Endothelial cell of umbilical vein (primary cell): Measurements from ENCODE around the gene SLCO2B1. TPM values are rescaled to one million over a fixed set of nuclear protein-coding genes. Genes with fewer than 3 reads are reported as not detected.

Source experiments
- BruUV-seq: library from RNA; stranded (reverse); fragments of 400-500 nt; replicated peaks from 2 replicates; lab custom pipeline; 2021; lab: Mats Ljungman, UMichigan
- CTCF ChIA-PET: fragments of 300-600, 350-600 bp; sonication (Branson Sonifier 250); formaldehyde crosslinking; loops from one replicate; lab custom pipeline; 2021; ENCODE audit warnings: antibody characterized with exemption, inconsistent platforms; lab: Charles Lee
- POLR2A ChIA-PET: fragments of 300-600, 350-600 bp; sonication (Branson Sonifier 250); formaldehyde crosslinking; loops from one replicate; lab custom pipeline; 2021; ENCODE audit warnings: antibody characterized with exemption, inconsistent platforms; lab: Charles Lee
- DNase-seq: peaks from one replicate; pipeline ENCODE4 v3.0.0-alpha.2; 2011; ENCODE audit warnings: low read depth, low spot score
- FAIRE-seq: peaks from 2 replicates; lab custom pipeline; 2011; peaks lifted over from hg19 to GRCh38; lab: Jason Lieb, UNC
- H2AFZ ChIP-seq: 2 replicates; pipeline ENCODE4 v1.6.0; 2012; ENCODE audit warnings: low read depth, low read length, control low read depth, inconsistent platforms
- H3K27ac ChIP-seq: 2 replicates; pipeline ENCODE4 v1.5.1; 2011; ENCODE audit warnings: low read depth, mild to moderate bottlenecking, control low read depth, low read length, moderate library complexity; ENCODE audit not compliant: insufficient read depth
- H3K27me3 ChIP-seq, 2 experiments: 2 replicates each; pipeline versions ENCODE4 v1.6.0 to v1.6.1; 2011; ENCODE audit warnings: low read length in 2 of 2, mixed read lengths in 1 of 2; ENCODE audit not compliant: control insufficient read depth in 2 of 2, insufficient read depth in 2 of 2
- H3K36me3 ChIP-seq, 2 experiments: 2 replicates in 1 of 2; 3 replicates in 1 of 2; pipeline ENCODE4 v1.5.1; 2011; ENCODE audit warnings: low read length in 2 of 2, mild to moderate bottlenecking in 1 of 2, moderate library complexity in 1 of 2; ENCODE audit not compliant: control insufficient read depth in 2 of 2, insufficient read depth in 2 of 2; ENCODE audit errors: extremely low read depth in 1 of 2
- H3K4me1 ChIP-seq: 3 replicates; pipeline ENCODE4 v1.5.1; 2011; ENCODE audit warnings: mild to moderate bottlenecking, low read length; ENCODE audit not compliant: control insufficient read depth, insufficient read depth; ENCODE audit errors: extremely low read depth
- H3K4me2 ChIP-seq: 2 replicates; pipeline ENCODE4 v1.6.1; 2011; ENCODE audit warnings: low read length, control low read depth, mixed read lengths; ENCODE audit not compliant: insufficient read depth
- H3K4me3 ChIP-seq, 3 experiments: fragments of 200-600 bp in 1 of 3; sonication (generic), shearing (Covaris generic) in 1 of 3; replicated peaks in 1 of 3; 2 replicates each; pipeline ENCODE4 v1.5.1; 2011 to 2016; ENCODE audit warnings: control low read depth in 3 of 3, low read length in 3 of 3, mild to moderate bottlenecking in 2 of 3, inconsistent platforms in 1 of 3, low read depth in 1 of 3, moderate library complexity in 1 of 3; ENCODE audit not compliant: insufficient read depth in 1 of 3
- H3K79me2 ChIP-seq: 2 replicates; pipeline ENCODE4 v1.6.0; 2012; ENCODE audit warnings: low read length, inconsistent platforms; ENCODE audit not compliant: control insufficient read depth, insufficient read depth
- H3K9ac ChIP-seq: replicated peaks from 2 replicates; pipeline ENCODE3; 2011; ENCODE audit warnings: low read length, control low read depth; ENCODE audit not compliant: insufficient read depth; ENCODE audit errors: extremely low read depth
- H3K9me1 ChIP-seq: replicated peaks from 3 replicates; pipeline ENCODE4 v1.6.0; 2011; ENCODE audit warnings: mild to moderate bottlenecking, low read length; ENCODE audit not compliant: control insufficient read depth, insufficient read depth; ENCODE audit errors: extremely low read depth
- H3K9me3 ChIP-seq: replicated peaks from 2 replicates; pipeline ENCODE4 v1.5.1; 2012; ENCODE audit warnings: low read length, inconsistent platforms; ENCODE audit not compliant: control insufficient read depth, insufficient read depth
- H4K20me1 ChIP-seq: replicated peaks from 2 replicates; pipeline ENCODE3; 2011; ENCODE audit warnings: mild to moderate bottlenecking, low read length; ENCODE audit not compliant: control insufficient read depth, insufficient read depth; ENCODE audit errors: extremely low read depth
- EZH2 ChIP-seq: IDR thresholded peaks from 2 replicates; pipeline ENCODE4 v1.6.1; 2012; ENCODE audit warnings: borderline replicate concordance, low read depth, mild to moderate bottlenecking, moderate library complexity, low read length, inconsistent platforms; ENCODE audit not compliant: severe bottlenecking
- FOS ChIP-seq: IDR thresholded peaks from 2 replicates; pipeline ENCODE4 v1.6.1; 2011; ENCODE audit warnings: mild to moderate bottlenecking, low read length, moderate library complexity, borderline replicate concordance; ENCODE audit not compliant: insufficient read depth
- GATA2 ChIP-seq: IDR thresholded peaks from 2 replicates; pipeline ENCODE4 v1.7.0; 2011; ENCODE audit warnings: low read depth, mild to moderate bottlenecking, moderate library complexity, mixed read lengths, low read length; ENCODE audit not compliant: insufficient read length, insufficient read depth
- JUN ChIP-seq: IDR thresholded peaks from 2 replicates; pipeline ENCODE4 v1.6.1; 2011; ENCODE audit warnings: borderline replicate concordance, low read depth; ENCODE audit not compliant: insufficient read length, insufficient read depth
- MYC ChIP-seq: IDR thresholded peaks from one replicate; pipeline ENCODE4 v1.6.1; 2011; ENCODE audit warnings: mild to moderate bottlenecking, low read depth, low read length
- POLR2A ChIP-seq: IDR thresholded peaks from 2 replicates; pipeline ENCODE4 v1.6.1; 2012; ENCODE audit warnings: low read depth, mild to moderate bottlenecking, control low read depth, low read length
- POLR2AphosphoS5 ChIP-seq: IDR thresholded peaks from 2 replicates; pipeline ENCODE4 v1.6.1; 2012; ENCODE audit warnings: low read depth, mild to moderate bottlenecking, control low read depth, low read length, moderate library complexity; ENCODE audit not compliant: insufficient read depth
- dilution Hi-C: fragments of 300-500 bp; cut with MboI; formaldehyde crosslinking; loops from one replicate; pipeline ENCODE4 v1.15.0; 2019; ENCODE audit warnings: low sequenced_read_pairs; ENCODE audit not compliant: extremely low pct_ligation_motif_present
- intact Hi-C: fragments of 100-400 bp; cut with micrococcal nuclease; formaldehyde crosslinking; loops from one replicate; pipeline ENCODE4 v1.10.0; 2022
- polyA plus RNA-seq, 4 experiments: library from polyadenylated mRNA; depleted of rRNA in 3 of 4; stranded (reverse) in 3 of 4; unstranded in 1 of 4; fragments of >200 nt; gene quantifications; 2 replicates each; pipeline versions ENCODE4 v1.2.1 to v1.2.3, GENCODE V29; 2011 to 2012; ENCODE audit warnings: missing spikeins in 1 of 4
- total RNA-seq: library from RNA; stranded (reverse); gene quantifications from 2 replicates; pipeline ENCODE4 v1.2.3, GENCODE V29; 2021
- TF ChIP-seq, protein P1 (sequence below): IDR thresholded peaks from 2 replicates; pipeline ENCODE4 v1.6.1; 2011; ENCODE audit not compliant: insufficient read depth, insufficient read length
- TF ChIP-seq, protein P2 (sequence below), 2 donors: IDR thresholded peaks; 1 replicate in 1 of 2; 2 replicates in 1 of 2; pipeline ENCODE4 v1.5.1; 2011; ENCODE audit warnings: low read length in 2 of 2, mild to moderate bottlenecking in 2 of 2, moderate library complexity in 2 of 2, control low read depth in 1 of 2, inconsistent platforms in 1 of 2, low read depth in 1 of 2; ENCODE audit not compliant: insufficient read depth in 1 of 2; ENCODE audit errors: extremely low read depth in 1 of 2

SLCO2B1 gene
- total and polyA plus RNA-seq, 2 donors (not counting 3 experiments of a cell fraction or from before 2014, with no cell fraction given) = 0.04 TPM; not detected in 1

DNA sequence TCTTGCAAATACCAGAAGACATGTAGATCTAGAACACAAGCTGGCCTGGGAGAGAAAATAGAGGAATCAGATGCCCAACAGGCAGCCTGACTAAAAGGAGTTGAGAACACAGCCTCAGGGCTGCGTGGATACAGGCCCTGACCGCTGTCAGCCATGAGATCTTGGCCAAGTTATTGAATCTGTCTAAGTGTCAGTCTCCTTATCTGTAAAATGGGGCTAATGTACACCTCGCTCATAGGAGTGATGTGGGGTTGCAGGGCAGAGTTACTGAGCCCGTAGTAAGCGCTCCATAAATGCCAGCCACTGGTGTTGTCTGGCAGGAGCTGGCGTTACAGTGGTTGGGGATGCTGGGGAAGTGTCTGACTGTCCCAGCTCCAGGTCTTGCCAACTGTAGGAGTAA lies 51.3 kb downstream of the SLCO2B1 start:
- H3K79me2 ChIP-seq = no peaks in the 10 kb centered on the region
- H3K4me2 ChIP-seq = no peak overlapping the region
- no peak overlapping the region for H2AFZ ChIP-seq
- no peak for TF ChIP-seq JUN
- no peak for TF ChIP-seq POLR2AphosphoS5
- no peak for TF ChIP-seq EZH2
- TF ChIP-seq FOS = no peak
- TF ChIP-seq POLR2A = no peak
- TF ChIP-seq, protein P1, sequence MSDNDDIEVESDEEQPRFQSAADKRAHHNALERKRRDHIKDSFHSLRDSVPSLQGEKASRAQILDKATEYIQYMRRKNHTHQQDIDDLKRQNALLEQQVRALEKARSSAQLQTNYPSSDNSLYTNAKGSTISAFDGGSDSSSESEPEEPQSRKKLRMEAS = no peak
- TF ChIP-seq, protein P2, sequence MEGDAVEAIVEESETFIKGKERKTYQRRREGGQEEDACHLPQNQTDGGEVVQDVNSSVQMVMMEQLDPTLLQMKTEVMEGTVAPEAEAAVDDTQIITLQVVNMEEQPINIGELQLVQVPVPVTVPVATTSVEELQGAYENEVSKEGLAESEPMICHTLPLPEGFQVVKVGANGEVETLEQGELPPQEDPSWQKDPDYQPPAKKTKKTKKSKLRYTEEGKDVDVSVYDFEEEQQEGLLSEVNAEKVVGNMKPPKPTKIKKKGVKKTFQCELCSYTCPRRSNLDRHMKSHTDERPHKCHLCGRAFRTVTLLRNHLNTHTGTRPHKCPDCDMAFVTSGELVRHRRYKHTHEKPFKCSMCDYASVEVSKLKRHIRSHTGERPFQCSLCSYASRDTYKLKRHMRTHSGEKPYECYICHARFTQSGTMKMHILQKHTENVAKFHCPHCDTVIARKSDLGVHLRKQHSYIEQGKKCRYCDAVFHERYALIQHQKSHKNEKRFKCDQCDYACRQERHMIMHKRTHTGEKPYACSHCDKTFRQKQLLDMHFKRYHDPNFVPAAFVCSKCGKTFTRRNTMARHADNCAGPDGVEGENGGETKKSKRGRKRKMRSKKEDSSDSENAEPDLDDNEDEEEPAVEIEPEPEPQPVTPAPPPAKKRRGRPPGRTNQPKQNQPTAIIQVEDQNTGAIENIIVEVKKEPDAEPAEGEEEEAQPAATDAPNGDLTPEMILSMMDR (IDR thresholded peaks at IDR 0.05; ENCODE audit: extremely low read depth in 1 of 2, insufficient read depth in 1 of 2, low read depth in 1 of 2, low read length in 2 of 2) = no peak
- TF ChIP-seq GATA2 = no peak
- no peak for TF ChIP-seq MYC
- POLR2A ChIA-PET = no interaction called here
- BruUV-seq = no TSS peak
- intact Hi-C loops (no loop called here), dilution Hi-C loops (no loop called here)
- no peak overlapping the region for H3K4me3 ChIP-seq
- H3K9ac ChIP-seq = no peak overlapping the region
- no peaks in the 10 kb centered on the region for H3K9me1 ChIP-seq
- H3K27ac ChIP-seq = no peak overlapping the region
- no peaks in the 10 kb centered on the region for H4K20me1 ChIP-seq
- CTCF ChIA-PET = interaction anchor here (0.9 to 10.9 kb wide), 7 partner anchors 10 to 273 kb away, joined by 3 to 1202 read pairs (median 5); no protein-coding TSS in a partner anchor
- H3K27me3 ChIP-seq = no peaks in the 10 kb centered on the region
- H3K9me3 ChIP-seq = no peaks in the 10 kb centered on the region
- no peak for FAIRE-seq
- DNase-seq = no peak
- H3K4me1 ChIP-seq = no peaks in the 10 kb centered on the region
- no peaks in the 10 kb centered on the region for H3K36me3 ChIP-seq
